Measurements from ENCODE around the gene RAB1B.

RAB1B gene

GRCh38 chr11:66322732-66323427 is 54.4 kb downstream of the RAB1B start:
- DNase-seq (ENCODE audit: low spot score) = no peak

GRCh38 chr11:66323684-66324083 is 55.2 kb downstream of the RAB1B start:
- no peak for DNase-seq (ENCODE audit: low spot score)

GRCh38 chr11:66324664-66325063 is 56.2 kb downstream of the RAB1B start:
- no peak for DNase-seq (ENCODE audit: low spot score)

GRCh38 chr11:66325263-66325671 is 56.8 kb downstream of the RAB1B start:
- DNase-seq (ENCODE audit: low spot score) = no peak

GRCh38 chr11:66326261-66327111 is 58.0 kb downstream of the RAB1B start:
- no peak for DNase-seq (ENCODE audit: low spot score)

Measured in kidney capillary endothelial cell (primary cell).